ENCODE results near the gene KRT12.

DNA sequence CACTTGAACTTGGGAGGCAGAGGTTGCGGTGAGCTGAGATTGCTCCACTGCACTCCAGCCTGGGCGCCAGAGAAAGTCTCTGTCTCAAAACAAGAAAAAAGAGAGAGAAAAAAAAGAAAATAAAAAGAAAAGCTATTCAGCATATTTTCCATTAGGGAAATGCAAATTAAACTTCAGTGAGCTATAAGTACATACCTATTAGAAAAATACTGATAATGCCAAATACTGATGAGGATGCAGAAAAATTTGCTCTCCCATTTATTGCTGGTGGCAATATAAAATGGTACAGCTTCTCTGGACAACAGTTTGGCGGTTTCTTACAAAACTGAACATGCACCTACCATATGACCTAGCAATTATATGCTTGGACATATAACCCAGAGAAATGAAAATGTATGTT lies 54.4 kb downstream of the KRT12 start:
- TF ChIP-seq, protein P1, sequence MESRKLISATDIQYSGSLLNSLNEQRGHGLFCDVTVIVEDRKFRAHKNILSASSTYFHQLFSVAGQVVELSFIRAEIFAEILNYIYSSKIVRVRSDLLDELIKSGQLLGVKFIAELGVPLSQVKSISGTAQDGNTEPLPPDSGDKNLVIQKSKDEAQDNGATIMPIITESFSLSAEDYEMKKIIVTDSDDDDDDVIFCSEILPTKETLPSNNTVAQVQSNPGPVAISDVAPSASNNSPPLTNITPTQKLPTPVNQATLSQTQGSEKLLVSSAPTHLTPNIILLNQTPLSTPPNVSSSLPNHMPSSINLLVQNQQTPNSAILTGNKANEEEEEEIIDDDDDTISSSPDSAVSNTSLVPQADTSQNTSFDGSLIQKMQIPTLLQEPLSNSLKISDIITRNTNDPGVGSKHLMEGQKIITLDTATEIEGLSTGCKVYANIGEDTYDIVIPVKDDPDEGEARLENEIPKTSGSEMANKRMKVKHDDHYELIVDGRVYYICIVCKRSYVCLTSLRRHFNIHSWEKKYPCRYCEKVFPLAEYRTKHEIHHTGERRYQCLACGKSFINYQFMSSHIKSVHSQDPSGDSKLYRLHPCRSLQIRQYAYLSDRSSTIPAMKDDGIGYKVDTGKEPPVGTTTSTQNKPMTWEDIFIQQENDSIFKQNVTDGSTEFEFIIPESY (IDR thresholded peaks at IDR 0.05; ENCODE audit: borderline replicate concordance, low read depth), result no peak
- TF ChIP-seq, protein P2, sequence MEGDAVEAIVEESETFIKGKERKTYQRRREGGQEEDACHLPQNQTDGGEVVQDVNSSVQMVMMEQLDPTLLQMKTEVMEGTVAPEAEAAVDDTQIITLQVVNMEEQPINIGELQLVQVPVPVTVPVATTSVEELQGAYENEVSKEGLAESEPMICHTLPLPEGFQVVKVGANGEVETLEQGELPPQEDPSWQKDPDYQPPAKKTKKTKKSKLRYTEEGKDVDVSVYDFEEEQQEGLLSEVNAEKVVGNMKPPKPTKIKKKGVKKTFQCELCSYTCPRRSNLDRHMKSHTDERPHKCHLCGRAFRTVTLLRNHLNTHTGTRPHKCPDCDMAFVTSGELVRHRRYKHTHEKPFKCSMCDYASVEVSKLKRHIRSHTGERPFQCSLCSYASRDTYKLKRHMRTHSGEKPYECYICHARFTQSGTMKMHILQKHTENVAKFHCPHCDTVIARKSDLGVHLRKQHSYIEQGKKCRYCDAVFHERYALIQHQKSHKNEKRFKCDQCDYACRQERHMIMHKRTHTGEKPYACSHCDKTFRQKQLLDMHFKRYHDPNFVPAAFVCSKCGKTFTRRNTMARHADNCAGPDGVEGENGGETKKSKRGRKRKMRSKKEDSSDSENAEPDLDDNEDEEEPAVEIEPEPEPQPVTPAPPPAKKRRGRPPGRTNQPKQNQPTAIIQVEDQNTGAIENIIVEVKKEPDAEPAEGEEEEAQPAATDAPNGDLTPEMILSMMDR (IDR thresholded peaks at IDR 0.05), result no peak
- no peak for TF ChIP-seq JUND (IDR thresholded peaks at IDR 0.05)

All from SK-N-SH (cell line).